GM12878 (cell line): Measurements from ENCODE around the gene ASB8. TPM values are rescaled to one million over a fixed set of nuclear protein-coding genes. Genes with fewer than 3 reads are reported as not detected.

Experiments
- ATAC-seq: fragments of 200-7000 bp; cut with Tn5 transposase; 3 replicates; pipeline ENCODE4 v1.9.1; 2020; ENCODE audit warnings: mild to moderate bottlenecking, moderate library complexity
- BruUV-seq: library from RNA; stranded (reverse); fragments of 400-500 nt; replicated peaks from 2 replicates; lab custom pipeline; 2021; lab: Mats Ljungman, UMichigan
- CTCF ChIA-PET: fragments of 300-600 bp; sonication (Branson Sonifier 250); formaldehyde crosslinking; extraction: SDS; loops from one replicate; lab custom pipeline; 2021; ENCODE audit warnings: inconsistent platforms; lab: Yijun Ruan, JAX
- POLR2A ChIA-PET: fragments of 350-600 bp; formaldehyde crosslinking; extraction: SDS; loops from one replicate; lab custom pipeline; 2021; ENCODE audit warnings: inconsistent platforms; lab: Charles Lee
- RAD21 ChIA-PET: fragments of 300-600 bp; sonication (Branson Sonifier 250); formaldehyde crosslinking; loops from one replicate; lab custom pipeline; 2023; ENCODE audit warnings: antibody characterized with exemption; ENCODE audit not compliant: unreplicated experiment; lab: Charles Lee
- SMC1A ChIA-PET: fragments of 300-600 bp; sonication (Branson Sonifier 250); formaldehyde crosslinking; loops from one replicate; lab custom pipeline; 2023; ENCODE audit not compliant: unreplicated experiment, uncharacterized antibody; lab: Charles Lee
- DNase-seq: peaks from one replicate; pipeline ENCODE4 v3.0.0-alpha.2; 2011; ENCODE audit warnings: low read depth, low spot score
- FAIRE-seq: peaks from 3 replicates; lab custom pipeline; 2011; peaks lifted over from hg19 to GRCh38; lab: Jason Lieb, UNC
- H2AFZ ChIP-seq: 2 replicates; pipeline ENCODE4 v1.6.0; 2011; ENCODE audit warnings: low read depth, low read length, control low read depth; ENCODE audit not compliant: control insufficient read depth
- H3K27ac ChIP-seq: 2 replicates; pipeline ENCODE4 v1.5.1; 2011; ENCODE audit warnings: control low read depth; ENCODE audit not compliant: control insufficient read depth, insufficient read depth
- H3K27me3 ChIP-seq, 2 experiments: replicated peaks in 1 of 2; 2 replicates each; pipeline versions ENCODE4 v1.6.0 to v1.6.1; 2011; ENCODE audit warnings: low read length in 1 of 2; ENCODE audit not compliant: control insufficient read depth in 2 of 2, insufficient read depth in 2 of 2
- H3K36me3 ChIP-seq, 2 experiments: 2 replicates each; pipeline ENCODE4 v1.5.1; 2011; ENCODE audit warnings: low read length in 1 of 2; ENCODE audit not compliant: control insufficient read depth in 2 of 2, insufficient read depth in 2 of 2
- H3K4me1 ChIP-seq: 2 replicates; pipeline ENCODE4 v1.6.1; 2011; ENCODE audit warnings: mild to moderate bottlenecking, low read length, moderate library complexity, mixed read lengths; ENCODE audit not compliant: control insufficient read depth, insufficient read depth
- H3K4me2 ChIP-seq: 2 replicates; pipeline ENCODE4 v1.6.0; 2011; ENCODE audit warnings: control low read depth; ENCODE audit not compliant: control insufficient read depth, insufficient read depth
- H3K4me3 ChIP-seq: fragments of 200-600 bp; sonication (generic); 2 replicates; pipeline ENCODE4 v1.5.1; 2016
- H3K79me2 ChIP-seq: 2 replicates; pipeline ENCODE4 v1.6.0; 2011; ENCODE audit warnings: low read length; ENCODE audit not compliant: control insufficient read depth, insufficient read depth
- H3K9ac ChIP-seq: 2 replicates; pipeline ENCODE4 v1.8.0; 2011; ENCODE audit warnings: low read length, control low read depth, mixed read lengths; ENCODE audit not compliant: control insufficient read depth, insufficient read depth
- H3K9me3 ChIP-seq: replicated peaks from 3 replicates; pipeline ENCODE4 v1.5.1; 2011; ENCODE audit warnings: mild to moderate bottlenecking, low read length; ENCODE audit not compliant: control insufficient read depth, insufficient read depth
- H4K20me1 ChIP-seq: 2 replicates; pipeline ENCODE4 v1.6.0; 2011; ENCODE audit not compliant: control insufficient read depth, insufficient read depth
- ETV6 ChIP-seq, 2 experiments: fragments of 450-650 bp in 1 of 2; IDR thresholded peaks in 1 of 2; conservative IDR thresholded peaks in 1 of 2; 2 replicates each; pipeline ENCODE4 v1.6.1; 2014; ENCODE audit warnings: antibody characterized with exemption in 1 of 2, borderline replicate concordance in 1 of 2, low read depth in 1 of 2, mild to moderate bottlenecking in 1 of 2, moderate library complexity in 1 of 2
- HDAC2 ChIP-seq: fragments of 200-600 bp; sonication (generic); IDR thresholded peaks from 2 replicates; pipeline ENCODE4 v1.6.1; 2017
- IKZF1 ChIP-seq: fragments of 450-650 bp; conservative IDR thresholded peaks from 2 replicates; pipeline ENCODE4 v1.6.1; 2017; ENCODE audit warnings: antibody characterized with exemption, mild to moderate bottlenecking
- KDM1A ChIP-seq: fragments of 200-600 bp; sonication (generic); IDR thresholded peaks from 2 replicates; pipeline ENCODE4 v1.6.1; 2016; ENCODE audit warnings: borderline replicate concordance
- MYC ChIP-seq: IDR thresholded peaks from 2 replicates; pipeline ENCODE4 v1.6.1; 2011; ENCODE audit warnings: mild to moderate bottlenecking, low read length, moderate library complexity, inconsistent platforms; ENCODE audit not compliant: insufficient read depth, insufficient replicate concordance, insufficient read length, severe bottlenecking
- NBN ChIP-seq: fragments of 450-650 bp; IDR thresholded peaks from 2 replicates; pipeline ENCODE4 v1.6.1; 2016
- PAX8 ChIP-seq: fragments of 450-650 bp; IDR thresholded peaks from 2 replicates; pipeline ENCODE4 v1.6.1; 2017; ENCODE audit warnings: mild to moderate bottlenecking, moderate library complexity
- PKNOX1 ChIP-seq: fragments of 450-650 bp; IDR thresholded peaks from 2 replicates; pipeline ENCODE4 v1.6.1; 2016; ENCODE audit warnings: mild to moderate bottlenecking
- PML ChIP-seq: IDR thresholded peaks from 2 replicates; pipeline ENCODE4 v1.6.1; 2012; ENCODE audit warnings: low read length, inconsistent platforms
- POLR2AphosphoS5 ChIP-seq: IDR thresholded peaks from 2 replicates; pipeline ENCODE4 v1.6.1; 2011; ENCODE audit warnings: mild to moderate bottlenecking, low read length, inconsistent platforms
- SUPT20H ChIP-seq: IDR thresholded peaks from 2 replicates; pipeline ENCODE4 v1.6.1; 2011; ENCODE audit warnings: low read depth, mild to moderate bottlenecking, low read length, moderate library complexity, borderline replicate concordance; ENCODE audit not compliant: control insufficient read depth
- TCF12 ChIP-seq: IDR thresholded peaks from 2 replicates; pipeline ENCODE4 v1.6.1; 2011; ENCODE audit warnings: low read depth, mild to moderate bottlenecking, low read length
- ZBTB40 ChIP-seq: fragments of 450-650 bp; IDR thresholded peaks from 2 replicates; pipeline ENCODE4 v1.6.1; 2016; ENCODE audit warnings: mild to moderate bottlenecking, moderate library complexity, borderline replicate concordance
- WGBS: methylation state at CpG from one replicate; pipeline ENCODE4 v1.1.6; 2016; ENCODE audit warnings: low lambda C conversion rate; ENCODE audit not compliant: insufficient replicate concordance, insufficient coverage; ENCODE audit errors: missing lambda C conversion rate; 5-methylcytosine and 5-hydroxymethylcytosine counted together
- in situ Hi-C: fragments of 300-500 bp; cut with MboI; formaldehyde crosslinking; loops from 9 replicates; pipeline ENCODE4 v1.14.3; 2018; ENCODE audit warnings: mixed read lengths
- intact Hi-C: fragments of 100-400 bp; cut with micrococcal nuclease; formaldehyde crosslinking; loops from one replicate; pipeline ENCODE4 v1.14.2; 2022; ENCODE audit not compliant: unreplicated experiment
- polyA plus RNA-seq, 11 experiments: library from polyadenylated mRNA; depleted of rRNA in 4 of 11; unstranded in 6 of 11; stranded (reverse) in 5 of 11; fragments of >200 nt; fragmentation: Nextera tagmentation in 4 of 11; fragmentation: Illumina TruSeq in 1 of 11; extraction: Ambion mirVana in 4 of 11; extraction: Trizol in 1 of 11; gene quantifications; 1 replicate in 1 of 11; 2 replicates in 10 of 11; pipeline versions ENCODE4 v1.2.1 to v1.2.3, GENCODE V29; 2011 to 2016; ENCODE audit warnings: inconsistent platforms in 2 of 11, missing spikeins in 2 of 11, low read depth in 1 of 11
- total RNA-seq, 4 experiments: library from RNA; depleted of rRNA in 3 of 4; stranded (reverse); fragments of >200 nt in 3 of 4; fragmentation: Illumina TruSeq in 1 of 4; extraction: Trizol in 1 of 4; gene quantifications; 2 replicates each; pipeline versions ENCODE4 v1.2.1 to v1.2.3, GENCODE V29; 2013 to 2021
- TF ChIP-seq, protein P1 (sequence below): fragments of 450-650 bp; IDR thresholded peaks from 2 replicates; pipeline ENCODE4 v1.6.1; 2017; ENCODE audit warnings: mild to moderate bottlenecking, moderate library complexity

Gene ASB8
- total and polyA plus RNA-seq, 10 of the 15 experiments (the other 5 are each of a cell fraction or from before 2014, with no cell fraction given) = 23.7 to 48.0 (median 29.1) TPM

DNA sequence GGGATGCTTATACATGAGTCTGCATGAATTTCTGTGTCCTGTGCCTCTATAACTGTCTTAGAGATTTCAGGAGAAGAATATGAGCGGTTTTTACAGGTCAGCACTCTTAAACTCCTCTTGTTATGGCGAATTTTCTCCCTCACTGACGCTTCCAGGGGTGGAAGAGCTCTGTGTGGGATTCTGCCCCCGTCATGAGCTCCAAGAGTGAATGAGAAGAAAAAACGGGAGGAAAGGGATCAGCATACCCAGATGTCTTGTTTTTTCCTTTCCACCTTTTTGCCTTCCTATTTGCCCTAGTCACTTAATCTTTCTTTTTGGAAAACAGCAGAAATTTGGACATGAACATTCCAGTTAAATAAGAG is 37.5 kb downstream of the ASB8 start:
- Histone ChIP-seq H3K27me3 (no peaks in the 10 kb centered on the region), H3K9ac (peak overlapping the region; percentile 82), H4K20me1 (no peaks in the 10 kb centered on the region), H3K79me2 (peaks cover 23% of the 10 kb centered on the region), H3K36me3 (peaks cover 0 to 6% of the 10 kb centered on the region in 2 experiments; a peak in 1 of 4 replicates), H2AFZ (peak overlapping the region; percentile 94), H3K9me3 (no peaks in the 10 kb centered on the region), H3K4me3 (peak overlapping the region; percentile 88), H3K4me1 (peaks cover 6% of the 10 kb centered on the region), H3K4me2 (peak overlapping the region; percentile 88), H3K27ac (peak overlapping the region; percentile 91)
- FAIRE-seq (peak; percentile 7), ATAC-seq (no peak), DNase-seq (no peak)
- intact Hi-C loops = no loop called here
- in situ Hi-C loops = no loop called here
- ChIA-PET CTCF (interaction anchor here (0.7 to 3.5 kb wide), 6 partner anchors 12 to 159 kb away, joined by 3 to 19 read pairs (median 4); no protein-coding TSS in a partner anchor), SMC1A (interaction anchor here (1.1 to 3.4 kb wide), 7 partner anchors 11 to 53 kb away, joined by 3 to 27 read pairs (median 4); partner anchors contain the start of genes ASB8 and SENP1), POLR2A (interaction anchor here (1.3 to 2.2 kb wide), 3 partner anchors 14 to 17 kb away, joined by 3 to 17 read pairs (median 3); partner anchors contain the start of gene SENP1), RAD21 (interaction anchor here (1.1 to 1.9 kb wide), 5 partner anchors 10 to 37 kb away, joined by 4 to 8 read pairs (median 4); partner anchors contain the start of genes ASB8 and SENP1)
- BruUV-seq = no TSS peak
- no peak for TF ChIP-seq POLR2AphosphoS5
- TF ChIP-seq, protein P1, sequence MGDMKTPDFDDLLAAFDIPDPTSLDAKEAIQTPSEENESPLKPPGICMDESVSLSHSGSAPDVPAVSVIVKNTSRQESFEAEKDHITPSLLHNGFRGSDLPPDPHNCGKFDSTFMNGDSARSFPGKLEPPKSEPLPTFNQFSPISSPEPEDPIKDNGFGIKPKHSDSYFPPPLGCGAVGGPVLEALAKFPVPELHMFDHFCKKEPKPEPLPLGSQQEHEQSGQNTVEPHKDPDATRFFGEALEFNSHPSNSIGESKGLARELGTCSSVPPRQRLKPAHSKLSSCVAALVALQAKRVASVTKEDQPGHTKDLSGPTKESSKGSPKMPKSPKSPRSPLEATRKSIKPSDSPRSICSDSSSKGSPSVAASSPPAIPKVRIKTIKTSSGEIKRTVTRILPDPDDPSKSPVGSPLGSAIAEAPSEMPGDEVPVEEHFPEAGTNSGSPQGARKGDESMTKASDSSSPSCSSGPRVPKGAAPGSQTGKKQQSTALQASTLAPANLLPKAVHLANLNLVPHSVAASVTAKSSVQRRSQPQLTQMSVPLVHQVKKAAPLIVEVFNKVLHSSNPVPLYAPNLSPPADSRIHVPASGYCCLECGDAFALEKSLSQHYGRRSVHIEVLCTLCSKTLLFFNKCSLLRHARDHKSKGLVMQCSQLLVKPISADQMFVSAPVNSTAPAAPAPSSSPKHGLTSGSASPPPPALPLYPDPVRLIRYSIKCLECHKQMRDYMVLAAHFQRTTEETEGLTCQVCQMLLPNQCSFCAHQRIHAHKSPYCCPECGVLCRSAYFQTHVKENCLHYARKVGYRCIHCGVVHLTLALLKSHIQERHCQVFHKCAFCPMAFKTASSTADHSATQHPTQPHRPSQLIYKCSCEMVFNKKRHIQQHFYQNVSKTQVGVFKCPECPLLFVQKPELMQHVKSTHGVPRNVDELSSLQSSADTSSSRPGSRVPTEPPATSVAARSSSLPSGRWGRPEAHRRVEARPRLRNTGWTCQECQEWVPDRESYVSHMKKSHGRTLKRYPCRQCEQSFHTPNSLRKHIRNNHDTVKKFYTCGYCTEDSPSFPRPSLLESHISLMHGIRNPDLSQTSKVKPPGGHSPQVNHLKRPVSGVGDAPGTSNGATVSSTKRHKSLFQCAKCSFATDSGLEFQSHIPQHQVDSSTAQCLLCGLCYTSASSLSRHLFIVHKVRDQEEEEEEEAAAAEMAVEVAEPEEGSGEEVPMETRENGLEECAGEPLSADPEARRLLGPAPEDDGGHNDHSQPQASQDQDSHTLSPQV = no peak
- TF ChIP-seq PAX8 = no peak
- TF ChIP-seq SUPT20H = no peak
- TF ChIP-seq IKZF1 = no peak
- TF ChIP-seq PML = no peak
- TF ChIP-seq MYC = no peak
- no peak for TF ChIP-seq KDM1A
- no peak for TF ChIP-seq ZBTB40
- no peak for TF ChIP-seq NBN
- no peak for TF ChIP-seq TCF12
- TF ChIP-seq HDAC2 = no peak
- TF ChIP-seq ETV6 (conservative IDR thresholded peaks at IDR 0.05 in 1 of 2, IDR thresholded peaks at IDR 0.05 in 1 of 2; ENCODE audit: borderline replicate concordance in 1 of 2, low read depth in 1 of 2) = no peak
- TF ChIP-seq PKNOX1 = no peak
- WGBS = 0% methylated on average over 5 of the region's 5 CpGs
